G401.6 (cell line): Measurements from ENCODE around the gene DYNC1I1.

Source experiments
- FAIRE-seq: peaks from 2 replicates; lab custom pipeline; 2012; peaks lifted over from hg19 to GRCh38; lab: Jason Lieb, UNC

DYNC1I1 gene

DNA sequence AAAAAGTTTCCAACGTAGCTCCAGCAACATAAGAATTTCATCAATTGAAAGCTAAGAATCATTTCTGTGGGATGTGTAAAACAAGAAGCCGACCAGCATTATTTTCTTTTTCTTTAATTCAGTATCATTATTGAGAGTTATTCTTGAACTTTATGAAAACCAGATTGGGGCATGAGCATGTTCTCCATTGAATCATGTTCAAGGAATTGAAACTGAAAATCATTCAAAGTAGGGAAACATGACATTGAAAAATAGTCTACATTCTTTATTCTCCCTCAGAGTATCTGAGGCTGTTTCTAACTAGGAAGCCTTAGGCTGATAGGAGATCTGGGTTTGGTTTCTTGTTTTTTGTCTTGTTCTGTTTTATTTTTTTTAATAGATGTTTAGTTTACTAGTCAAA lies 253.7 kb downstream of the DYNC1I1 start:
- no peak for FAIRE-seq

DNA sequence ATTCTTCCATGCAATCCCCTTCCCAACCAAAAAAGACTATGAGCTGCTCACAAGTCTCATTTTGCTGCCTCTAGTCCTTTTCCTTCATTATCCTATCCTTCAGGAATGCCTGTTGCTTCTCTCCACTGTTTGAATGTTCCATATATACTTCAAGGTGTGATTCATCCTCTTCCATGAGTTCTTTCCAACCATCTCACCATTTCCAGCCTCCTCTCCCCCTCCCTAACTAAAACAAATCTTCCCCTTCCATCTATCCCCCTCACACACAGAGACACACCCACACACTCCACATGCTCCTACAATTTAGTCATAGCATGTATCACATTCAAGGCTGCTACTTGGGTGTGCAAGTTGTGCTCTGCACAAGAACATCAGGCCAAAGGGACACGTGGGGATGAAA lies 254.3 kb downstream of the DYNC1I1 start:
- no peak for FAIRE-seq

DNA sequence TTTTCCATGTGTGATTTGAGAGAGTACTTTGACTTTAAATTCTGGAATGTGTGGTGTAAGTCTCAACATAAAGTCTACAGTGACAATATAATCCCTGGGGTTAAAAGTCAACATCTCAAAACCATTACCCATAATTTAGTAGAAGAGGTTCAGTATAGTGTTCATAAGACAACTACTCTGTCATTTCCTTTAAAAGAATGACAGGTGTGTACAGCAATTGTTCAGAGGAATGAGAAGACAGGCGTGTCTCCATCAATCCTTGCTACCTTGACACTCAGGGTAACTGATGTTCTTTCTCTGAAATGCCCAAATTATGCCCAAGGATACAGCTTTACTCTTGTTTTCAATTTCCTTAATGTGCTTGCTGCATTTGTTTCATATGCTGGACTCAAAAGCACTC lies 256.4 kb downstream of the DYNC1I1 start:
- FAIRE-seq = no peak

DNA sequence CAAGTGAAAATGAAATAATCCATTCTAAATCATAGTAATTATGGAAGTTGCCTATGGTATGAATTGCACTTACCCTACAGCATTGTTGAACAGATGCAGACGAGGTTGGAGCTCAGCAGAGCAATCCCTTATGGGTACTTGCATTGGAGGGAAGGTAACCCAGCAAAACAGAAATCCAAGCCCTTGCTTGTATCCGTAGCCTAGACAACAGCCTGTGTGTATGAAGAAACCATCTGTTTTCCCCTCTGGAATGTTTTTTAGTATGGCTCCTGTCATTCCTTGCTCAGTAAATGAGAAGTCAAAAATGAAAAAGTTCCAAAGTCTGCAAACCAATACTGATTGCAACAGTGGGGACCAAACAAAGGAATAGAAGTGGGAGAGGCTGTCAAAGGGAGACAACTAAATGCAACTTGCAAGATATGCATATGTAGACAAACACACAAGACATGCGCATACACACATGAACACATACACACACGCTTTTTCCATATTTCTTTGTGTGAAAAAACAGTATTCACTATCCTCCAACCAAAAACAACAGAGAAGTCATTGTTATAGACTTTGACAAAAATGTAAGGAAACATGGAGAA lies 260.8 kb downstream of the DYNC1I1 start:
- no peak for FAIRE-seq

DNA sequence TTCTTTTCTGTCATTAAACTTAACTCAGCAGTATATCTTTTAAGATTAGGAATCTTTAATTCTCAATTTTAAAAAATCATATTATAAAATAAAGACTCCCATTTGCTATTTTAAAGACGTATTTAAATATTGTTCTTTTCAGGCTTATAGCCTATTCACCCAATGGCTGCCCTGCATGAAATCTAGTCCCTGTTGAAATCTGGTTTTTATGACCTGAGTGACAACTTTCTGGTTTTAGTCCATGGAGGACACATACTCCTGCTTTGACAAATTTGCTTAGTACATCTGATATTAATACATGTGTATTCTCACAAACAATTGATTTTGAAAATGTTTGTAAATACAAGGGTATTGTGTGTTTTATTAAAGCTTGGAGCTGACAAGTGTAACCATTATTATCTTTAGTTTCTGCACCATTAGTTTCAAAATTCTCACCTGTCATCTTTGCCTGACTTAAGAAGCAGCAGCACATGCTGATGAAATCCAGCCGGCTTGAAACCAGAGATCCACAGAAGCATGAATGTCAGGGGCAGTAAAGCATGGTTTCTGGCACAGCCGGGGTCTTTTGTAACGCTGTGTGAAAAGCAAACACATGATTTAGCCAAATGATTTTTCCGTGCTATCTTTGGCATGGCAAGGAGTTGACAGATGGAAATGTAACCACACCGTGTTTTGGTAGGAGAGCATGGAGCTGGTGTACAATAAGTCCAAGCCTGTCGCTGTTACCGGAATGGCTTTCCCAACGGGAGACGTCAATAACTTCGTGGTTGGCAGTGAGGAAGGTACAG lies 262.8 kb downstream of the DYNC1I1 start:
- FAIRE-seq = no peak

DNA sequence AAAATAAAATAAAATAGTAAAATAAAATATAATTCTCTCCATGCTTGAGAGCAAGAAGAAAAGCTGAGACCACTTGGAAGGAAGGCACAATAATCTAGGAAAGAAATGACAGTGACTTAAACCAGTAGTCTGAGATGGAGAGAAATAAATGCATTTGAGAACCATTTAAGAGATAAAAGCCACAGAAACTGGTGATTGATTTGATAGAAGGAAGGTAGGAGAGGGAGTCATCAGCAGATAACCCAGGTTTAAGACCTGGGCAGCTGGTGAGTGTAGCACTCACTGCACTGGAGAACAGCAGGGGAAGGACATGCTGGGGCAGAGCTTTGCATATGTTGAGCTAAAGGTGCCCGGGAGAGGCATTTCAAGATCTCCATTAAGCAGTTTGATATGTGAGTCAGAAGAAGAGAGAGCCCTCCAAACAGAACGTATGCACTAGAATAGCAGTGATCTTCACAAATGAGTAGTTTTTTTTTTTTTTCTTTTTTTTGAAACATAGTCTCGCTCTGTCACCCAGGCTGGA lies 268.0 kb downstream of the DYNC1I1 start:
- FAIRE-seq = no peak

DNA sequence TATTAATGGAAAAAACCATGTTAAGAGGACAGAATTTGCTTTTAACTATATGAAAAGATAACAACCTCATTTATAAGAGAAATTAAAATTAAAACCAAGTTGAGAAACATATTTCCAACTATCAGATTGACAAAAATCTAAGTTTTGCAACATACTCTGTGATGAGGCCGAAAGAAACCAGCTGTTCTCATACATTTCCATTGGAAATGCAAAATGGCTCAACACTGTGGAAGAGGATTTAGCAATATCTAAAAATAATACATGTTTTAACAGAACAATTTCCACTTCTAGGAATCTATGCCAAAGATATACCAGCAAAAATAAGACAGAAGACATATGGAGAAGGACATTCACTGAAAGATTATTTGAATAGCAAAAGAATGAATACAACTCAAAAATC lies 268.8 kb downstream of the DYNC1I1 start:
- FAIRE-seq = no peak

DNA sequence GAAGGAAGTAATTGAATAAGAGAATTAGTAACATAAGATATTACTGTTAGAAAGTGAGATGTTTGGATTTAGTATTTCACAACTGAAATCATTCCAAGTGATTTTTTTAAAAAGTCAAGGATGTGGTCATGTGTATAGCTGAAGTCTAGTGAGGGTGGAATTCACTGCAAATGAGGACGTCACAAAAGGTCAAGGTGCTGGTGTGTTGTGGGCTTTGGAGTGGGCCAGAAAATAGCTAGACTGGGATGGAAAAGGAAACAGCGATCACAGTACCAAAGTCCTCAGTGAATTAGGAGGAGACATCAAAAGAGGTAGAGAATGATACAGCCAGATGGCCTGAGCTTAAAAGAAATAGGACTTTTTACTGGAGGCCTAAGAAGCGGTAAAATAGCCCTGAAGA lies 272.8 kb downstream of the DYNC1I1 start:
- no peak for FAIRE-seq

DNA sequence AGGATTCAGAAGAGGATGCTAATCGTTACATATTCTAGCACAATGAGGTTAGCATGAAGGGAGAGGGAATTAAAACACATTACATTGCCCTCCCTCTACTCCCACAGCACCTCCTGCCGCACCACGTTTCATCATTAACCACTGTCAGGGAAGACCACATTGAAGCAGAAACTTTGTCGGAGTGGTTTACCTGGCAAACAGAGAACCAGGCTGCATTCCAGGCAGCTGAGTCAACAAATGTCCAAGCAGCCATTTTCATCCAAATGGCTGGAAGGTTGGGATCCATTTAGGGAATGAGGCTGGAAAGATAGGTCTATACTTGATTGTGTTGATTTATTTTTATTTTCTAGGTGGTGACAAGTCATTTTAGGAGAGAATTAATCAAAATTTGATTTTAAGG lies 273.6 kb downstream of the DYNC1I1 start:
- FAIRE-seq = no peak

DNA sequence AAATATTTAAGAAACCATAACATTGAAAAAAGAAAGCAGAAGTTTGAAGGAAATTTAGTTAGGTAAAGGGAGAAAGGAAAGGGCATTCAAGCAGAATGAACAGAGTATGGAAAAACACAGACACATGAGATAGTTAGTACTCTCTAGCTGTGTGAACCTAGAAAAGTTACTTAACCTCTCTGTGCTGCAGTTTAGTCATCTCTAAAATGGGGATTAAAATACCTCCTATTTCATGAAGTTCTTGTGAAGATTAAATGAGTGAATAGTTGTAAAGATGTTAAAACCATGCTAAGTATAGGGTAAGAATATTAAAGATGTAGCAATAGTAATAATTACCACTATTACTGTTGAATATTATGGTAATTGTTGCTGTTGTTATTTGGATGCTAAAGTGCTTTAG lies 279.9 kb downstream of the DYNC1I1 start:
- no peak for FAIRE-seq

DNA sequence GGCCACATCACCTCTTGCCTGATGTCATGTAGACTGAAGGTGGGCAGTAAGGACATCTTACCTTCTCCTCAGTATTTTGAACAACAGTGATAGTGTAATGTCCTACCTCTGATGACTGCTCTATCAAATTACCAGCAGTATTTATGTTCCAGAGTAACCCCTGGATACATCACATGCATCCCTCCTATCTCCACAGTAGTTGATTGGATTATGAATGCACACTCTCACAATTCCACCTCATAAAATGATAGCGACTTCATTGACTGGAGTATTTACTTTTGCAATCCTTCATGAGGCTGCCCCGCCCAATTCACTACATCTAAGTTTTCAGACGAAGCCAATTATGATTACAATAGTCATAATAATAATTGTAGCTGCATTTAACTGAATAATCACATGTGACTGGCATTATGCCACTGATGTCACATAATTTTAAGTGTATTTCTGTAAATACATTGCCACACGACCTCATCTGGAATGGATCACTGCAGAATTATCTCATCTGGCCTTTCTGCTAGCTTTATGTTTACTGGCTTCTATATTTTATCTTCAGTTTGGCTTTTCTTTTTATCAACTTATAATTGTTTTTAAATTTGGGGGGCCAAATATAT lies 280.6 kb downstream of the DYNC1I1 start:
- FAIRE-seq = no peak

DNA sequence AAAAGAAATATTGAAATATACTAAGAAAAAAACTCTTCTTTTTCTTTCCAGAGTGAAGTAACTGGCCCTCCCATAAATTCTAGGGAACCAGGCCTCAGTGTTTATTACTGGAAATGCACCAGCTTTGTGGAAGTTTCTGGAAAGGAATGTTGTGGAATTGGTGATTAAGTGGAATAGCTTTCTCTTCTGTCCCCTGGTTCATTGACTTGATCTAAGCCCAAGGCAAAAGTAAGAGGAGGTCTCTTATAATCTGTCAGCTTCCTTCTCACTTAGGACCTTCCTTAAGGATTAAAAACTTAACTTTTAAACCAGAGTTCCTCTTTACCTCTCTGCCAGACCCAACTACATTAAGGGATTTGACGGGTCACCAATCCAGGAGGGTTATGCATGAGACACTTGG lies 283.4 kb downstream of the DYNC1I1 start:
- FAIRE-seq = no peak

DNA sequence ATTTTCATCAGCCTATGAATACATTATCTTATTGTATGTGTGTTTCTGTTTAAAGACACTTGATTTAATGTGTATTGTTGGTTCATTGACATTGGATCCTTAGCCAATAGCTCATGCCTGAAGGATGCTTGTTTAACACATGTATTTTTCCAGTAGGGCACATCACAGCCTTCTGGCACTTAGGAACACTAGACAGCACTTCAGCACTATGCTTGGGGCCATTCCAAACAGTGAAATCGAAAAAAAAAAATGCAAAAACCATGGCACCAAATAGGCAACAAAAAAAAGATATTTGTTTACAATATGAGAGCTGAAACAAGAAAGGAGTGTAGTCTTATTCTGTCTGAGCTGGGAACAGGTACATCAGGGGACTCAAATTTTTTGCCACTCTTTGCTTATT lies 286.7 kb downstream of the DYNC1I1 start:
- FAIRE-seq = no peak

DNA sequence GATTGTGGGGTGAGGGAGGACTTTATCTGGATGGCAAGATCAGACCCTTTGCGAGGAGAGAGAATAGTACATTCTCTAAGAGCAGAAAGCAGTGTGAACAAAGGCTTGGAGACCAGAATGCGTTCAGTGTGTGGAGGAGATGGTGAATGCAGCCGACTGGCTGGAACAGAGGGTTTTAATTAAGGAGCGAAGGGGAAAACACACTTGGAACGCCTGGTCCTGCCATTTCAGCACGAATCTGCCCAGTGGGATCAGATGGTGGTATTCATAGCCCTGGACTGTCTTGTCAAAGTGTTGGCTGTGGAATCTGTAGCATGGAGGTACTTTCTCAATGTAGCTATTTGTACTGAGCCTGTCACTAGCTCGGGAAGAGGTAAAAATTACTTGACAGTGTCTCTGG lies 288.7 kb downstream of the DYNC1I1 start:
- FAIRE-seq = no peak

DNA sequence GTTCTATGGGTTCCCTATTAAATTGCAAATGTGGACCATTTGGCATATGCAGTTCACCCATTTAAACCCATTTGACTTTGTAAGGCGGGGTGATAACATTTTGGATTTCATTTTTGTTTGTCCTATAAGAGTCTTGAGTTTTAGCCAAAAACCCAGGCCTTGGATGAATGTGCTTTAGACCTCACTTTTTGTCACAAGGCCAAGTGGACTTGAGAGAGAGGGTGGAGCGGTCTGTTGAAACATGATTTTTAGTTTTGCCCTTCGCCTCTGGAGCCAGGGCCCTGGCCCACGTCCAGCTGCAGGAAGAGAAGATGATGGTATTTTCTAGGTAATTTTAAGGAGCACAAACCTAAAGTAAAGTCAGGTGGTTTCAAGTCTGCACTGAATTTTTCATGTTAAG lies 289.5 kb downstream of the DYNC1I1 start:
- no peak for FAIRE-seq

DNA sequence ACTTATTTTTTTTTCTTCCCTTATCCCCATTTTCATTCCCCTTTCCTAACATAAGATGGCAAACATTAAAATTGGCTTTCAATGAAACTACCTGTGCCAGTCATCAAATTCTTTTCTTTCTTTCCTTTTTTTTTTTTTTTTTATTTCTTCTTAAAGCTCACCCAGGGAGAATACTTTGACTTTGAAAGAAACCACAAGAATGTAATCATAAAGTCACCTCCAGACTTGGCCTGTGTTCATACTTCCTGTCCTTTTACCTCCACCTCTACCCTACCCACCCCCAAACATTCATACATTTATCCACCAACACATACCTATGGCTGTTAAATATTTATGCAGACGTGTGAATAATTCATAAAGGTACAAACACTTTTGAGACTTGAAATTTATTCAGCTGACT lies 295.0 kb downstream of the DYNC1I1 start:
- no peak for FAIRE-seq

DNA sequence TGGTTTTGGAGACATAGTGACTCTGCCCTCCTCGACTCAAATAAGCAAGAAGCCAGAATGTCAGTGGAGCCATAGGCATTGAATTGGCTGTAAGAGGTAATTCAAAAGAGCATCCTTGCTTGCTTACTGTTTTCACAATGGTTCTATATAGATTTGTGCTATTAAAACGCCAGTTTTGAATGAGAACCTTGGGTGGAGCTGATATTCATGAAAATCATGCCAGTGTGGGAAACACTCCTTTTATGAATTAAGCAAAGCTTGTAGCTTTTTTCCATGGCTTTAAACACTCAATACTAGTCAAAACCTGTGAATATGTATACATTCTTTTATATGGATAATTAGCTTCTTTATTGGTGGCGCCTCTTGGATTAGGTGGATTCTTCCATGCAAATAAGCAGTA lies 297.0 kb downstream of the DYNC1I1 start:
- no peak for FAIRE-seq

DNA sequence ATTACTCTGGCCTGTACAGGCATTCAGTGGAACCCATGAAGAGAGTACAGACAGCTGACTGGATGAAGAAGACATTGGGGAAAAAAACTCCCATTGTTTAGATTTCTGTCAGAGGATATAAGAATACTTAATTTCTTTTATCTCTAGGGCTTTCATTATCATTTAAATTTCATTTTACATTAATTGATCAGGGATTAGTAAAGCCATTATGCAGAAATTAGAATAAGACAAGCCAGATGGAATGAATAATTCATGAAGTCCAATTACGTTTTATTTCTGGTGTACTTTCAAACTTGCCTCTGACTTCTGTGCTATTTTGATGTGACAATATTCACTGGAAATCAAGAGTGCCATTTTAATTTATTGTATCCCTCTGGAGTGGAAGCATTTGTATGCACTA lies 302.5 kb downstream of the DYNC1I1 start:
- FAIRE-seq = no peak

DNA sequence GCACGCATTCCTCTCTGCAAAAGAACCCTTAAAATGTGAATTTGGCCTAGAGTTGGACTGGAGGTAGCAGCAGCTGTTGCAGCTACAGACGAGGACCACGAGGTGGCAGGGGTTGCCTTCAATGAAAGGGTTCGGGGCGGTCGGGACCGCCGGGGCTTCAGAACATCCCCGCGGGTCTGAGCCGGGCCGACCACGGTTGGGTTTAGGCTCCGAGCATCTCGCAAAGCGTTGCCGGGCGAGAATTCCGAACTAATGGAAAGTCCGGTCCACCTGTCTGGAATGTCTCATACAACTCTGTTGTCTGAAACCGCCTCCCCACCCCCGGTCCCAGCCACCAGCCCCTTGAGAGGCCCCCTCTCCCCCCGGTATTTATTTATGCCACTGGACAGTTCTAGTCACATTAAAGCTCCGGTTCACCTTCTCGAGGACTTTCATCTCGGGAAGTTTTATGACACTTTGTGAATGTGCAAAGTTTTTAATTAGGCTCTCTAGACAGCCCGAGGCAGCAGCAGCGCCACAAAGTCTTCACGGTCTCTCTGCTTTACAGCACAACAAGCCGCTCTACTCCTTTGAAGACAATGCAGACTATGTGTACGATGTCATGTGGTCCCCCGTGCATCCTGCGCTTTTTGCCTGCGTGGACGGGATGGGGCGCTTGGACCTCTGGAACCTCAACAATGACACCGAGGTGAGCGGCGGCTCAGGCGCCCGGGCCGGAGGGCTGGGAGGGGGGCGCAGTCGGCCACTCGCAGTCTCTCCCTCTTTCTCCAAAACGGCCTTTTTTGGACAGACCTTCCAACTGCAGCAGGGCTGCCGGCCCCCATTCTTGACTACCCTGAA lies 303.4 kb downstream of the DYNC1I1 start:
- FAIRE-seq = peak; percentile 3

DNA sequence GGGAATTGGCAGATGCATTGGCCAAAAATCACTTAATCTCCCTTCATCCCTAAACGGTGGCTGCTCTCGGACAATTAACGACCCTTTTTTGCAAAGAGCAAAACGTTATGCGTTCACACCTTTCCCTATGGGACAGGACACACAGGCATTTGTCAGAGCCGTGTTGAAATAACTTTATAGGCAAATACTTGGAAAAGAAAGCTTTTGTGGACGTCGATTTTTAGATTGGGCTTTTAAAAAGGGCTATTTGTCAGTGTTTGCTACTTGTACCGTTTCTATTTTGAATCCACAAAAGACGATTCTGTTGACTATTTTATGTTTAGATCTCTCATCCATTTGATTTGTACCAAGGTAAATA lies 304.0 kb downstream of the DYNC1I1 start:
- FAIRE-seq = no peak

DNA sequence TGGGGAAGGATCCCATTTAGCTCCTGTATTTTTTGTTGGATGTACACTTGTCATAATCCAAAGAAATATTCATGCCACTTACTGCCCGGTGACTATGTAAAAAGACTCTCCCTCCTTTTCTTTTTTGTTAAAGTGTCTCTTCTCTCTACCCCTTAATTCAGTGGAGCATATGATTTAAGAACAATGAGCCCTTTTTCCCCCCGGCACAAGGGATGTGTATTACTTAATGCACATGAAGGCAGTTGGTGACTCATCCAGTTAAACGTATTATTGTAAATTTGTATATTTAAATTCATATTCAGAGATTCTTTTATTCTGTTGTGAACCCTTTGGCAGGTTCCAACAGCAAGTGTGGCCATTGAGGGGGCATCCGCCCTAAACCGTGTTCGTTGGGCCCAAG lies 307.7 kb downstream of the DYNC1I1 start:
- FAIRE-seq = no peak

DNA sequence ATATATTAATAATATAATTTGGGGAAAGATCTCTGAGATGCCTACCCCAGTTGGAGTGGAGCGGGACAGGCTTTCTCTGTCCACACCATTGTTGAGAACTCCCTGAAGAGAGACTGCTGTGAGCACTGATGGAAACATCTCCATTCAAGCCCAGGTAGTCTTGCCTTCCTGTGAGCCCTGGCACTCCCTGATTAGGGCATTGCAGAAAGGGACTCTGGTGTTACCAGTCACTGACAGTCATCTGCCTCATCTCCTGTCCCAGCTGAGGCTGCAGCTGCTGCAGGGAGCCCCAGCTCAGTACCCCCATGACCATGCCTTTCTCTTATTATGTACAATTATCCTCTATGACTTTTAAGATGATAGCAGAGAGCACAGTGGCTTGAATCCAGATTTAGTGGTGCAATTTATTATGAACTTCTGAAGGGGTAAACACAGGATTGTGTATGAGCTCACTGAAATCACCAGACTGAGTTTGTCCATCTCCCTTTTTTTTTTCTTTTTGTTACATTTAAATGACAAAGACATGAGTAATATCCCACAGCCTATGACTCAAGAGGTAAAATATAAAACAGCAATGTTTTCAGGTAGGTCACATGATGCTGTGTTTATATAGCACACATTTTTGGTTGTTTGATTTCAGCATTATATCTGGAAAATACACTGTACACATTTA lies 312.7 kb downstream of the DYNC1I1 start:
- no peak for FAIRE-seq
